GM19438 (cell line): ENCODE measurements around the gene SVIL.

ENCODE experiments used
- ATAC-seq: cut with Tn5 transposase; IDR thresholded peaks from one replicate; pipeline ENCODE4 v1.9.1; 2021; ENCODE audit warnings: low read depth; ENCODE audit not compliant: unreplicated experiment

SVIL gene

GRCh38 chr10:29634764-29635625, at the start of gene SVIL:
Gene SVIL, minus strand, starts transcription at chr10:29634971. Its CDS starts 79,913 bp downstream, at chr10:29555058.
- ATAC-seq, result peak; percentile 17

GRCh38 chr10:29681676-29682448, 47.1 kb upstream of the SVIL start:
- peak; percentile 90 for ATAC-seq

- no peak for ATAC-seq
Observed at GRCh38 chr10:29680091-29680490, 45.3 kb upstream of the SVIL start.

- no peak for ATAC-seq
Observed at GRCh38 chr10:29676732-29677131, 42.0 kb upstream of the SVIL start.

- ATAC-seq, result no peak
Observed at GRCh38 chr10:29675984-29676383, 41.2 kb upstream of the SVIL start.

- ATAC-seq, result no peak
Observed at GRCh38 chr10:29671968-29672367, 37.2 kb upstream of the SVIL start.

- ATAC-seq, result no peak
Observed at GRCh38 chr10:29671228-29671780, 36.5 kb upstream of the SVIL start.

- ATAC-seq, result no peak
Observed at GRCh38 chr10:29670761-29671160, 36.0 kb upstream of the SVIL start.

- no peak for ATAC-seq
Observed at GRCh38 chr10:29669149-29669548, 34.4 kb upstream of the SVIL start.

GRCh38 chr10:29668628-29669027, 33.9 kb upstream of the SVIL start:
- ATAC-seq, result no peak

- no peak for ATAC-seq
Observed at GRCh38 chr10:29667191-29667590, 32.4 kb upstream of the SVIL start.

- no peak for ATAC-seq
Observed at GRCh38 chr10:29666201-29666600, 31.4 kb upstream of the SVIL start.

- no peak for ATAC-seq
Observed at GRCh38 chr10:29663718-29664117, 28.9 kb upstream of the SVIL start.

- ATAC-seq, result peak; percentile 97
Observed at GRCh38 chr10:29658984-29659965, 24.5 kb upstream of the SVIL start.

GRCh38 chr10:29657719-29658274, 23.0 kb upstream of the SVIL start:
- no peak for ATAC-seq

- ATAC-seq, result no peak
Observed at GRCh38 chr10:29656451-29656992, 21.8 kb upstream of the SVIL start.

GRCh38 chr10:29652192-29652591, 17.4 kb upstream of the SVIL start:
- ATAC-seq, result no peak

- no peak for ATAC-seq
Observed at GRCh38 chr10:29651767-29652166, 17.0 kb upstream of the SVIL start.

- no peak for ATAC-seq
Observed at GRCh38 chr10:29650552-29650944, 15.8 kb upstream of the SVIL start.
